Thyroid gland (tissue), 4 donors: Measurements from ENCODE around the gene ZNF837. TPM values are rescaled to one million over a fixed set of nuclear protein-coding genes. Genes with fewer than 3 reads are reported as not detected.
A peak's percentile ranks its signal among the peaks of the same experiment; 100 is the strongest.

Experiments
- DNase-seq, 2 donors: peaks; one replicate each; pipeline ENCODE4 v3.0.0-alpha.2; 2019
- H3K27ac ChIP-seq, 3 donors: fragments of 200-600 bp; sonication (generic); 1 replicate in 2 of 3; 2 replicates in 1 of 3; pipeline ENCODE4 v1.5.1; 2016 to 2019; ENCODE audit warnings: mild to moderate bottlenecking in 1 of 3, moderate library complexity in 1 of 3
- H3K27me3 ChIP-seq: fragments of 200-600 bp; sonication (generic); one replicate; pipeline ENCODE4 v1.5.1; 2019
- H3K36me3 ChIP-seq, 2 donors: fragments of 200-600 bp; sonication (generic); one replicate each; pipeline ENCODE4 v1.5.1; 2016 to 2019
- H3K4me1 ChIP-seq, 2 donors: fragments of 200-600 bp; sonication (generic); one replicate each; pipeline ENCODE4 v1.5.1; 2017 to 2019
- H3K4me3 ChIP-seq, 3 donors: fragments of 200-600 bp; sonication (generic); replicated peaks in 1 of 3; 1 replicate in 2 of 3; 2 replicates in 1 of 3; pipeline ENCODE4 v1.5.1; 2016; ENCODE audit warnings: mild to moderate bottlenecking in 1 of 3
- H3K9me3 ChIP-seq: fragments of 200-600 bp; sonication (generic); one replicate; pipeline ENCODE4 v1.5.1; 2017
- CTCF ChIP-seq, 6 experiments: fragments of 200-600 bp in 3 of 6; fragments of 450-650 bp in 3 of 6; sonication (generic) in 3 of 6; IDR thresholded peaks; one replicate each; pipeline ENCODE4 v1.5.1; 2016 to 2019; ENCODE audit warnings: antibody characterized with exemption in 6 of 6, mild to moderate bottlenecking in 2 of 6, inconsistent platforms in 1 of 6, moderate library complexity in 1 of 6
- POLR2A ChIP-seq, 2 donors: fragments of 450-650 bp; IDR thresholded peaks; one replicate each; pipeline ENCODE4 v1.6.1; 2017; ENCODE audit warnings: antibody characterized with exemption in 2 of 2, mild to moderate bottlenecking in 2 of 2, moderate library complexity in 1 of 2
- WGBS, 2 donors: methylation state at CpG; one replicate each; pipeline ENCODE4 v1.1.5; 2017; 5-methylcytosine and 5-hydroxymethylcytosine counted together
- intact Hi-C: fragments of 100-400 bp; cut with DNase I; formaldehyde crosslinking; loops from one replicate; pipeline ENCODE4 v1.15.1; 2023
- total RNA-seq, 4 donors: library from RNA; depleted of rRNA; stranded (reverse); fragments of >200 nt; gene quantifications; one replicate each; pipeline ENCODE4 v1.2.3, GENCODE V29; 2016

The ZNF837 gene
- total RNA-seq, 4 donors from 2014 or later: 6.3 to 16.4 (median 15.1) TPM

GRCh38 chr19:58401840-58402421 lies 21.1 kb upstream of the ZNF837 start:
- H3K27me3 ChIP-seq: peaks cover 3% of the 10 kb centered on the region
- intact Hi-C loops: no loop called here
- peak overlapping the region in 1 of 3 donors; percentile 30 for H3K4me3 ChIP-seq
- peak overlapping the region in 1 of 3 donors; percentile 26 for H3K27ac ChIP-seq
- TF ChIP-seq CTCF (IDR thresholded peaks at IDR 0.05): no peak
- no peak for TF ChIP-seq POLR2A (IDR thresholded peaks at IDR 0.05)
- no peaks in the 10 kb centered on the region for H3K36me3 ChIP-seq
- no peak for DNase-seq
- 24 to 36% methylated on average over 23 of the region's 23 CpGs for WGBS, 2 donors
- H3K9me3 ChIP-seq: no peaks in the 10 kb centered on the region
- peaks cover 13 to 18% of the 10 kb centered on the region in 2 donors for H3K4me1 ChIP-seq

- intact Hi-C loops: no loop called here
- TF ChIP-seq CTCF (IDR thresholded peaks at IDR 0.05) (peak in 1 of 6 experiments; percentile 10), POLR2A (IDR thresholded peaks at IDR 0.05) (peak in 1 of 2 donors; percentile 92)
- no peaks in the 10 kb centered on the region for H3K9me3 ChIP-seq
- peak overlapping the region in 1 of 3 donors; percentile 26 for H3K27ac ChIP-seq
- no peaks in the 10 kb centered on the region for H3K36me3 ChIP-seq
- peaks cover 13 to 20% of the 10 kb centered on the region in 2 donors for H3K4me1 ChIP-seq
- peaks cover 6% of the 10 kb centered on the region for H3K27me3 ChIP-seq
- 1% methylated on average over 41 to 55 of the region's 80 CpGs for WGBS, 2 donors
- peak; percentile 100 for DNase-seq
- H3K4me3 ChIP-seq: peak overlapping the region in 1 of 3 donors; percentile 30
Observed at GRCh38 chr19:58400916-58401839, 20.3 kb upstream of the ZNF837 start.

GRCh38 chr19:58400316-58400915 lies 19.6 kb upstream of the ZNF837 start:
- Histone ChIP-seq H3K9me3 (no peaks in the 10 kb centered on the region), H3K27me3 (peaks cover 6% of the 10 kb centered on the region), H3K27ac (no peak overlapping the region), H3K36me3 (no peaks in the 10 kb centered on the region), H3K4me1 (peaks cover 13 to 28% of the 10 kb centered on the region in 2 donors), H3K4me3 (peak overlapping the region in 1 of 3 donors; percentile 28)
- DNase-seq: no peak
- WGBS, 2 donors: 44 to 65% methylated on average over 13 to 18 of the region's 18 CpGs
- intact Hi-C loops: no loop called here
- TF ChIP-seq CTCF (IDR thresholded peaks at IDR 0.05) (no peak), POLR2A (IDR thresholded peaks at IDR 0.05) (no peak)

- Histone ChIP-seq H3K27me3 (peaks cover 6% of the 10 kb centered on the region), H3K27ac (no peak overlapping the region), H3K9me3 (no peaks in the 10 kb centered on the region), H3K4me1 (peaks cover 13 to 31% of the 10 kb centered on the region in 2 donors), H3K36me3 (peaks cover 0 to under 1% of the 10 kb centered on the region in 2 donors), H3K4me3 (no peak overlapping the region)
- 100% methylated on average over 3 of the region's 3 CpGs; no CpG with 5 or more reads in 1 of the 2 donors for WGBS, 2 donors
- intact Hi-C loops: no loop called here
- TF ChIP-seq CTCF (IDR thresholded peaks at IDR 0.05) (no peak), POLR2A (IDR thresholded peaks at IDR 0.05) (no peak)
- DNase-seq: no peak
Observed at GRCh38 chr19:58399903-58400302, 19.1 kb upstream of the ZNF837 start.
